NCI-H2227 (cell line): ENCODE data around the gene CCDC68.

Experiments
- DNase-seq: peaks from one replicate; lab custom pipeline; 2025; ENCODE audit not compliant: unreplicated experiment; lab: John Stamatoyannopoulos, UW

CCDC68 gene

DNA sequence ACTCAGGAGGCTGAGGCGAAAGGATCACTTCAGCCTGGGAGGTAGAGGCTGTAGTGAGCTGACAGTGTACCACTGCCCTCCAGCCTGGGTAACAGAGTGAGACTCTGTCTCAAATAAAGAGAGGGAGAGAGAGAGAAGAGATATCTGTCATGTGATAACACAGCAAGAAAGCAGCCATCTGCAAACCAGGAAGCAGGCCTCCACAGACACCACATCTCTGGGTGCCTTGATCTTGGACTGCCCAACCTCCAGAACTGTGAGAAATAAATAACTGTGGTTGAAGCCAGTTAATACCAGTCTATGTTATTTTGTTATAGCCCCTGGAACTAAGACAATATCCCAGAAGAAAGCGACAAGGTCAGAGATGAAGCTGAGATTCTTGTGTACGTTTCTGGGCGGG, 2.6 kb upstream of the CCDC68 start:
- no peak for DNase-seq

DNA sequence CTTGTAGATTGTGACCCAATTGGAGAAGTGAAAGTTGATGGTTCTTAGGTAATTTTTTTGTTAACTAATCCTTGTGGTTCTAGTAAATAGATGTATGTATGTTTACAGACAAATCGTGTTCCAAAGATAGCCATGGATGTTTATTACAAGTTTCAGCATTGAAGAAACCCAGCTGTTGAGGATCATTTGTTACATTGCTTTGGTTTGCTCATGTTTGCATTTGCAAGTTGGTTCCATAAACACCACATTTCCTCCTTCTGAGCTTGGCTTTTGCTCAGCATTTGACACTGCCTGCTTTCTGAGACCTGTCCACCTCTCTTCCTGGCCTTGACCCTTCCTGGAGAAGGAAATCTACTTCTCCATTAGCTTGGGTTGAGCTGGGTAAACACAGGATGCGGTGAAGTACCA, 1.8 kb upstream of the CCDC68 start:
- no peak for DNase-seq

DNA sequence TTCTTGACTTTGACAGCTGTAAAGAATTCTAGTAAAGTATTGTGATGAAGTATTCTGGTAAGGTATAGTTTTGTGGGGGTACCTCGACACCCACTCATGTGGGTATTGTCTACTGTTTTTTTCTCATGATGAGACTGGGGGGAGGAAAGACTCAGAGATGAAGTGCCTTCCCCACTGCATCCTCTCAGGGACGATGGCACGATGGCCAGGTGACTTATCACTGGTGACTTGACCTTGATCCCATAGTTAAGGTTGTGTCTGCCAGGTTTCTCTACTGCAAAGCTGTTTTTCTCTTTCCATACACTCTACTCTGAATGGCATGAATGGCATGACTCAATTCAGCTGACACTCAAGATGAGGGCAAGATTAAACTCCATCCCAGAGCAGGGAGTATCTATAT, 936 bp upstream of the CCDC68 start:
- no peak for DNase-seq

DNA sequence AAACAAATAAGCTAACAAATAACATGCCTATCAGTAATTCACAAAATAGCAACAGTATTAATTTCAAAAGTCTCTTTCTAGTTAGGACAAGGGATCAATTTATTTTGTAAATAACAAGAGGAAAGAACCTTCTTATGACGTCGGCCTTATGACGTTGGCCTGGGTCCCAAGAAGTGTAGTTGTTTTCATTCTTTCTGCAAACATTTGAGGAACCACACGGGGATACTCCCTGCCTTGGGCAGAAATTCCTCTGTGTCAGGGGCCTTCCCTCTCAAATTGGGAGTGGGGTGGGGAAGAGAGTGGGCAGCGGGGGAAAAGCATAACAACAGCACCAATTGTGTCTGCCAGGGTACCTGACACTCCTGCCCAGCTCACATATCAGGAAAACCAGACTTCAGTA, 1.3 kb downstream of the CCDC68 start:
- DNase-seq: no peak

DNA sequence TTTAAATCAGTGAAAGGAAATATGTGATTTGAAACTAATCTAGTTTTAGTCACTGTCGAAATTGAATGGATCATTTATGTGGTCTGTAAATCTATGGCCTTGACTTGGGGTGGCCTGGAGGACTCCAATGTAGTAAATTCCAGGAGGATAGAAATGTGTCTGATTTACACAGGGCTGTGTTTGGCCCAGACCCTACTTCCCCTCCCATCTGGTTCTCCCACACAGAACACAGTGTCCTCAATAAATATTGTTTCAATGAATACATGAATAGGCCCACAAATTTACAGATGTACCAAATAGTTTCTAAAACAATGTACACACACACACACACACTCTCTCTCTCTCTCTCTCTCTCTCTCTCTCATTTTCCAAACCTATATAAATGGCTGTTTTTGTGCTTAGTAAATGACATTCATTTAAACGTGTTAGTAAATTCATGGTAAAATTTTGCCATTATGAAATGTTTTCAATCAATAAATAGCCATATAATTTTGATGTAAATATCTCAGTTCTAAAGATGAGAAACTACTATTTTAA, 1.9 kb downstream of the CCDC68 start:
- no peak for DNase-seq

DNA sequence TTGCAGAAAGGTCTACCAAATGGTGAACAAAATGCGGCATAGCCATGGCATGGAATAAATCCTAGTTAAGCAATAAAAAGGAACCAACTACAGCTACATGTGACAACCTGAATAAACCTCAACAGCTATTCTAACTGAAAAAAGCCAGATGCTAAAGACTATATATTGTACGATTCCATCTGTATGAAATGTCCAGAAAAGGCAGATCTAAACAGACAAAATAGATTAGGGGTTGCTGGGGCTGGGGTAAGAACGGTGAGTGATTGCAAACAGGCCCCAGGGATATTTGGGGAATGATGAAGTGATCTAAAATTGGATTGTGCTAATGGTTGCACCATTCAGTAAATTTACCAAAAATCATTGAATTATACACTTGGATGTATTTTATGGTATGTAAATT, 2.8 kb downstream of the CCDC68 start:
- DNase-seq: no peak

DNA sequence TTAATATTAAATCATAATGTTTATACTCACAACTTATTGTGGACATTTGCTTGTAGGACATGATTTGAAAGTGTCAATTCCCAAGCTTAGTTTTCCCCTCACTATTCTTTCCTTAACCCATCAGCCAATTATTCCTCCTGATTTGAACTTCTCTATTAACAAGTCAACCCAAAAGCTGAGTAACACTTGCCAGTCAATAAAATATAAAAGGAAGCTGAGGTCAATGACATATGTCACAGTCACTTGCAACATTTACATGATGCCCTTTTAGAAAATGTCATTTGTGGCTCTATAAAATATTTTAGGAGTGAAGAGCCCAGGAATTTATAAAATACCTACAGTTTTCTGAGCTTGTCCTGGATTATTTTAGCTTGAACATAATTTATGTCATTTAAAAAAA, 7.2 kb downstream of the CCDC68 start:
- no peak for DNase-seq

DNA sequence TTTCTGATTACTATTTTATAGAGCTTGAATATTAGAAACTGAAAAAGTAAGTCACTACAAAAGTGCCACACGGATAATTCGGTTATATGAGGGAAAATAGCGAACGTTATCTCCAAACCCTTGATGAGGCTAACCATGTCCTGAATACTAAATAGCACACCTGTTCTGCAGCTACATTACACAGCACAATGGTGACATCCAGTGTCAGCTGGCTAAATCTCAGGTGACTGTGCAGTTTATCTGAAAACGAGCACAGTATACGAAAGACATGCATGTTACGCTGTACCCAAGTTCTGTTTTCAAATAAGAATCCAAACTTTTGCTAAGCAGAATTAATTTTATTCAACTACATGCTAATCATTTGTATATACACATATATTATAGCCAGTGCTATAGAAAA, 9.0 kb downstream of the CCDC68 start:
- no peak for DNase-seq

DNA sequence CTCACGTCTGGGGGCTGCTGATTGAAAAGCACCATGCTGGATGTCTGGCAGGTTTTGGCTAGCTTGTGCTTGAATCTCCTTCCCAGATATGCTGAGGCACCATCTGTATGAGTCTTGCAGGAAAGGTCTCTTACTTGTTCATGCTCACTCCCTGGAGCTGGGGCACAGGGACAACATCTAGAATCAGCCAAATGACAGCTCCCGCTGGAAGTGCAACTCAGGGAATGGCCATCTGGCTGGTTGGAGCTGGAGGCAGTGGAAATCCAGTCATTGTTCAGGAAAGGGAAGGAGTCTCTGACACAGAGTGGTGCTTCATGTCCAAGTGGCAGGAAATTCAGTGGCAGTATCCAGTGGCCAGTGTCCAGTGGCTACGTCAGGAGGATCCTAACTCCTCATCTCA, 9.7 kb downstream of the CCDC68 start:
- no peak for DNase-seq

DNA sequence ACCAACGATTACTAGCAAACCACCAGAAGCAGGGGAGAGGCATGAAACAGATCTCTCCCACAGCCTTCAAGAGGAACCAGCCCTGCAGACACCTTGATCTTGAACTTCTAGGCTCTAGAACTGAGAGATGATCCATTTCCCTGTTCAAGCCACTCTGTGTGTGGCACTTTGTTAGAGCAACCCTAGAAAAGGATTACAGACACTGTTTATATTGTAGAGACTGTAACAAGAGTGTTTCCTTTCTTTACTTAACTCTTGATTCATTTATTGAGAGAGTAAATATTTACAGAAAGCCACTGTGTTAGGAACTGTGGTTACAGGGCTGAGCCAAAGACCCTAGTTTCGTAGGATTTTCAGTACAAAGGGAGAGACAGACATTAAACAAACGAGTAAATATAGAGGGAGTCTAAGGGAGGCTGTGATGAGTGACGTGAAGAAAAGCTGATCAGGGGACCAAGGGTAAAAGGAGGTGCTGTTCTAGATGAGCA, 10.9 kb downstream of the CCDC68 start:
- DNase-seq: no peak

DNA sequence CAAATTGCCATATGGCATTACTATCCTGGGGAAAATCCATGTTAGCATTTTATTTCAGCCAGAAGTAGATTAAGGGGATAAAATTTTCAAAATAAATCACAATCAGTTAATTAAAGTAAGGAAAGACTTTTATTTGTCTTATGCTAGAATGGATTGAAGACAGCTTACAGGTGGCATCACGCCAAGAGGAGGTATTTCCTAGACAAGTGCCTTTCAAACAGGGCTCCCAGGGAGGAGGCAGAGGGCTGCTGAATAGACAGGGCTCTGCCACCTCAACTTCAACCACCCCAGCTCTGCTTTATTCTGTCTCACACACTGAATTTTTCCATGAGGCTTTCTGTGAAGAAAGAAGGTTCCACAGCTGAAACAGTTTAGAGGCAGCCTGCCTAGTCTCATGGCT, 12.2 kb downstream of the CCDC68 start:
- no peak for DNase-seq

DNA sequence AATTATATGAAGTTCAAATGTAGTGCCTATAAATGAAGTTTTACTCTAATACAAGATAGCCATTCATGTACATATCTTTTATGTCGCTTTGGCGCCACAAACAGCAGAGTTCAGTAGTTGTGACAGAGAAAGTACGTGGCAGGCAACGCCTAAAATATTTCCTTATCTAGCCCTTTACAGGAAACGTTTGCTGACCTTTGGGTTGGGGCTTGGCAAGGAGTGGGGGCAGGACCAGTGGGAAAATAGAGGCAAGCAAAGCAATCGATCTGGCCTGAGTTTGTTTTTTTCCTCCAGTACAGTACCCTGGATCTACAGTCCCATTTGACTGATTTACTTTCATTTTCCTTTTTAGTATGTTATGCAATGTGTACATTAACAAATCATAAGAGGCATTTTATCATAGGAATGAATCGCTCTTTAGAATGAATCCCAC, 13.1 kb downstream of the CCDC68 start:
- no peak for DNase-seq

DNA sequence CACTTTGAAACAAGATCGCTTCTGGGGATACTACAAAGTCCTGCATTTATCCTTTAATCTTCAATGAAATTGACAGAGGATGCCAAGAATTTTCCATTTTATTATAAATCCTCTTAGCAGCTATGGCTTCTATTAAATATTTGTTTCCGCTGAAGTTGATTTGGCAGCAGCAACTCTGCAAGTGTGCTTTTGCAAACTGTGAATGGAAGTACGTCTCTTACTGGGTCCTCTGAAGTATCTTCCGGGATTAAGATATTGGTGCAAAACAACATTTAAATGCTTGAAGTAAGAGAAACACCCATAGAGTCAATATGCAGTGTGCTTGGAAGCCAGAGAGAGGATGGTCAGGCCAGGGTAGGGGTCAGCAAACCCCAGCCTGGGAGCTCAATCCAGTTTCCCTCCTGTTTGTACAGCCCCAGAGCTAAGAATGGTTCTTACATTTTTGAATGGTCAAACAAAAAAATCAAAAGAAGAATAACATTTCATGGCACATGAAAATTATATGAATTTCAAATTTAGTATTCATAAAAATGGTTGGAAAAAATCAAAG, 13.6 kb downstream of the CCDC68 start:
- no peak for DNase-seq

DNA sequence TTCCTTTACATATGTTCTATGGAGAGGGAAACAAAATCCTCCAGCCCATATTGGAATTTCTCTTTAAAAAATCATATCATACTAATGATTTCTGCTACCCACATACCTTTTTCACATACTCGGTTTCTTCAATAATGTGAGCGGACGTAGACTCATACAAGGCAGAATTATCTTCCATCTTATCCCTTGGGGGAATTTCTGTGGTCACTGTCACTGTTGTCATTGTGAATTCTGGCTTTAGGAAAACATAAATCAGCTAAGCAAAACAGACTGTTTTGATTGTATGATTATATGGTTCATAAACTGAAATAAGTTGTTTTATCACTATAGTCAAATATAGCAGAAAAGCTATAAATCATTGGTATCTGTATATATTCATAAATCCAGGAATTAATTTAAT, 16.7 kb downstream of the CCDC68 start:
- DNase-seq: no peak

DNA sequence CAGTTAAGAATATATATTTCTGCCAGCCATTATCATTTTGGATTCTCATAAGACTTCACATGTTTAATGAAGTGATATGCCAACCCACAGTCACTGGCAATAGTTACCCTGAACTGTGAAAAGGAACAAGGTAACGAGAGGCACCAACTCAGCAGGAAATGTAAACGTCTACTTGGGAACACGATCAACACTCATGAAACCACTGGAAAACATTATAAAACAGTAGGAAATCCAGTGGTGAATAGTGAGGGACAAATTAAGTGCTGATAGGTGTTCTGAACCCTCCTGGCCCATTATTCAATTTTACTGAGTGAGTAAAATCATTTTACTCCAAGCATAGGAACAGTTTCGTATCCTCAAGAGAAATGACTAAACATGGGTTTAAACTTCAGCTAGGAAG, 17.1 kb downstream of the CCDC68 start:
- DNase-seq: no peak

DNA sequence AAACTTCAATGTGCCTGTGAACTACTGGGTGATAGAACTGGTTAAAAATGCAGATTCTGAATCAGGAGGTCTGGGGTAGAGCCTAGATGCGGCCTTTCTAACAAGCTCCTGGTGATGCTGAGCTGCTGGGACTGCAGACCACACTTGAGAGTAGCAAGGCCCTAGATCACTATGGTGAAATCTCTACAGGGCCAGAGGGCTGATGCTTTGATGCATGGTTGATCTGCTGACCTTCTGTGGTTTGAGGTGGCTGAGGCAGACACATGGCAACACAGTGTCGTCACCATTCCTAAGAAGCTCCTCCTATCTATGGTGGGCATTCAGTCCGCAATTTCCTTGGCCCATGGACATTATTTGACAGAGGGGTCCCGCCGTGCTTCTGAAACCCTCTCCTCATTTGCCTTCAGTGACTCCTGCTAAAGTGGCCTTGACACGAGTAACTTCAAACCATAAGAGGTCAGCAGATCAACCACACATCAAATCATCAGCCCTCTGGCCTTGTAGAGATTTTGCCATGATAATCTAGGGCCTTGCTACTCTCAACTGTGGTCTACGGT, 19.8 kb downstream of the CCDC68 start:
- DNase-seq: no peak

DNA sequence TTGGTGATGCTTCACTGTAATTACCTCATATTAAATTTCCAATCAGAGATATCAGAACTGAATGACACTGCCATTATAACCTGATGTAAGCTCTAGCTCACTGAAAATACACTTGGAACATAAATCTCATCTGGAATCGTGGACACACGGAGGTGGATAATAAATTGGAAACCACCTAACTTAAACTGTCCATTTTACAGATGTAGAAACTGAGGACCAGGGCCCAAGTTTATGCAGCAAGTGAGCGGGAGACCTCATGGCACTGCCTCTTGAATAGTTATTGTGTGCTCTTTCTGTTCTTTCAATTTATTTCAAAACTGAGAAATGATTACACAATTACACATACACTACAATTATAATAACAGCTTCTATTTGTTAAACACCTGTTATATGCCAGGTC, 20.8 kb downstream of the CCDC68 start:
- no peak for DNase-seq

DNA sequence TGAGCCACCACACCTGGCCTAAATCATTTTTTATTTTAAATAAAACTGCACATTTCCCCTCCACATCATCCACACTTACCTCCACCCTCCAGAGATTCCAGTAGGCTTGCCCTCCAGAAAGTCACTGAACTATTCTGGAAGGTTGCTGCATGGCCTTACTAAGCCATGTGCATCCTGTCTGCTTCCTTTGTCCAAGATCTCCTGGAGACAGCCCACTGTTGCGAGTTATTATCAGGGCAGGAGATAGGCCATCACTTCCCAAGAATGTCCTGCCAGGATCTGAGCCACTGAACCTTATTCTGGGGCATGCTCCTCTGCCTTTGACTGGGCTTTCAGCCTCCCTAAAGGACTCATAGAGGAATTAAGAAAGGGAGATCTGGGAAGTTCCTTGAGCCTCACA, 26.8 kb downstream of the CCDC68 start:
- no peak for DNase-seq

DNA sequence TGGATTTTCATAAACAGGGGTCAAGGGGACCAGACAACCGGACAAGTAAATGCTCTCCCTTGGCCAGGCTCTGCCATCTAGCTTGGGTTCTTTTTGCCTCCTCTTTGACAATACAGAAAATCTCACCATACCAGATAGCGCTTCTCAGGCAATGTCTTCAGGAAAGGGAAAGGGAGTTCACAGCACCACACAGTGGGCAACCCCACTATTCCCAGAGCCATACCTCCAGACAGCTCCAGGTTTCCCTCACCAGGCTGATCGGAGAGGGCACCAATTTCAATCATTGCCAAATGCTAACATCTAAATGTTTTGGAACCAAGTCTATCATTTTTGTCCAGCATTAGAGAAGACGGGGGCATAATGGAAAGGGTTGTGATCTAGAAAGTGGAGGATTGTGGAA, 28.1 kb downstream of the CCDC68 start:
- DNase-seq: no peak

DNA sequence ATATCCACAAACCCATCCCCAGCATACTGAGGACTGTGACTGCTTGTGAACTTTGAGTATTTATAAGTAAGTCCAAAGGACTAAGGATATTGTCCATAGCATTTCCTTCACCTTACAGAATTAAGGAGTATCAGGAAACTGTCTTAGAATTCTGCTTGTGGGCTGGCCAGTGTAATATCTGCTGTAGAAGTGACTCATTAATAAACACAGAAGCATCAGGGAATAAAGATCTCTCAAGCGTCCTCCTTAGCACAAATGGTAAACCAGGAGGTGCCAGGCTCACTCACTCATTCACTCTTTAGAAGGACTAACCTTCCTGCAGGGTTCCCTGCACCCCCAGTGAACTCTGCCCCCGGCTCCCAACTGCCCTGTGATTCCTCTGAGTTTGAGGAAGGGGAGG, 31.0 kb downstream of the CCDC68 start:
- no peak for DNase-seq

DNA sequence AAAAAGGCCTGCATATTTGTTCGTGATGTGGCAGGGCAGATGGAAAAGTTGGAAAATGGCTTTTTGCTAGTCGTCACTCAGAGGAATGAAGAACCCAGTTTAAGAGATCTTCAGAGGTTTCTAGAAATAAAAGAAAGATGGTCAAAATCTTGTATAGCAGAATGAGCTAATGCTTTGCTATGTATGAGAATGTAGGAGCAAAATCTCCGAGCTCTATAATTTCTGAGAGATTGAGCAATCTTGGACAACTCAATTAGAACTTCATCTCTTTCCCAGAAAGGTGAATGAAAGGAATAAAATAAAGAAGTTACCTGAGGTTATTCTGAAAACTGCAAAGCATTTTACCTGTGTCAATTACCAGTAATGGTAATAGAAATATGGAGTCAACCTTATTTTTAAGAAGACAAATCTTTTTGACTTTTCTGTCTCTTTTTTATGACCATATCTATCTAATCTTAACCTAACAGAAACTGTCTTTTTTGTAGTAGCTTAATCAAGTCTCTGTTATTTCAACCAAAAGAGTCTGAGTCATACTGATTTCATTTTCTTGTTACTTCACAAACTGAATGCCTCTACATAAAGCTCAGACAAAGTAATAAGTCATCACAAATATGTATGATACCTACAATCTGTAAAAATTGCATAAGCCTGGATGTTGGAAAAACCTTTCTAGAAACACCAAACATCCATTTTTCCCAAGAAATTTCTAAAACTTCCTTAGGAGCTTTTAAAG, 32.5 kb downstream of the CCDC68 start:
- DNase-seq: no peak

DNA sequence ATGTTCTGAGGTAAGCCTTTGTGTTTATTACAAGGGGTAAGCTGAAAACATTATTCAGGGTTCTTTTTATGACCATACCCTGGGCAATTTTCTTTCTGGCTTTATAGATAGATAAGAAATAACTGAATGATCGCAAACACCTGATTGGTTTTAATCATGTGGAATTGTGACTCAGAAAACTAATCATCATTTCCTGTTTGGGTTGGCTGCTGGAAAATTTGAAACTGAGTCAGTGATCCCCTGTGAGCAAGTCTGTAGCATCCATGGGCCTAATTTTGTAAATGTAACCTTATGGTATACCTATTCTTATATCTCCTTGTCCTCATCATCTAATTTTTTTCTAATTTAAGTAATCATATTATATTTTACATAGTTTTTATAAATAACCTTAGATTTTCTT, 34.3 kb downstream of the CCDC68 start:
- DNase-seq: no peak
